ENCODE measurements around the gene THSD7B.

THSD7B gene

DNA sequence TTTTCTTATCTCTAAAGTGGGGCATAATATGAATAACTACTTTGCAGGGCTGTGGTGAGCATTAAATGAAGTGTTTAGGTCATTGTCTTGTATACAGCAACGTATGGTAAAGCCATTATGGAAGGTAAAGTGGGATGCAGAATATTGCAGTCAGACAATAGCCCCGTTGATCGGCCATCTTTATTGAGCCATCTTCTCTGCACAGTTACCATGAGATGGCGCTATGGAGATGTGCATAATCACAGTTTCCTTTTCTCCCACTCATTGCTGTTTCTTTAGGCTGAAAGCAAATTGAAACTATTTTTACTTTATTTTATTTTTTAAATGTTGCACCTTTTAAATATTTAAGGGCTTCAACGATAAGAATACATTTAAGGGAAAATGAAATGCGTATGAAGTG, 108.9 kb downstream of the THSD7B start:
- H3K36me3 ChIP-seq: no peaks in the 10 kb centered on the region
- H3K27ac ChIP-seq: no peak overlapping the region
- H3K4me2 ChIP-seq: no peak overlapping the region
- H4K20me1 ChIP-seq: no peaks in the 10 kb centered on the region
- no peaks in the 10 kb centered on the region for H3K9me3 ChIP-seq
- no peak overlapping the region for H3K9ac ChIP-seq
- H3K4me1 ChIP-seq: no peaks in the 10 kb centered on the region
- H3K27me3 ChIP-seq: no peaks in the 10 kb centered on the region
- no peak for TF ChIP-seq Cebpa-rat (IDR thresholded peaks at IDR 0.05)
- no peak overlapping the region for H3K4me3 ChIP-seq

DNA sequence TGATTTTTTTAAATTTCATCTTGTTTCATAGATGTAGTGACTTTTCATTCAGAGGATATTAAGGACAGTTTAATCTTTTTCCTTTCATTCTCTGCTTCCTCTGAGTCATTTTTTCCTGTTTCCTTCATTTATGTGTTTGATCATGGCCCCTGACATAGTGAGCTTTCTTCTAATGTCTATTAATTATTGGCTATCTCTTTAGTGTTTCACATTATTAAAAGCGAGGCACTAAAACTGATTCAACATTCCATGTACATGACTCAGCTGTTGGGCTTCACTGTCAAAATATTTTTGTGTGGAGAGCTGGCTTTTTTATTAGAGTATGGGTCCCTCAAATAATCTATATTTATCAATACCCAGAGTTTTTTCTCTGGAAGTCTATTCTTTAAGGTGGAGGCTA, 125.8 kb downstream of the THSD7B start:
- H3K4me1 ChIP-seq: no peaks in the 10 kb centered on the region
- H3K4me2 ChIP-seq: no peak overlapping the region
- no peak for TF ChIP-seq Cebpa-rat (IDR thresholded peaks at IDR 0.05)
- no peak overlapping the region for H3K9ac ChIP-seq
- H3K27ac ChIP-seq: no peak overlapping the region
- no peak overlapping the region for H3K4me3 ChIP-seq
- no peaks in the 10 kb centered on the region for H3K27me3 ChIP-seq
- no peaks in the 10 kb centered on the region for H3K36me3 ChIP-seq
- H3K9me3 ChIP-seq: no peaks in the 10 kb centered on the region
- H4K20me1 ChIP-seq: no peaks in the 10 kb centered on the region

DNA sequence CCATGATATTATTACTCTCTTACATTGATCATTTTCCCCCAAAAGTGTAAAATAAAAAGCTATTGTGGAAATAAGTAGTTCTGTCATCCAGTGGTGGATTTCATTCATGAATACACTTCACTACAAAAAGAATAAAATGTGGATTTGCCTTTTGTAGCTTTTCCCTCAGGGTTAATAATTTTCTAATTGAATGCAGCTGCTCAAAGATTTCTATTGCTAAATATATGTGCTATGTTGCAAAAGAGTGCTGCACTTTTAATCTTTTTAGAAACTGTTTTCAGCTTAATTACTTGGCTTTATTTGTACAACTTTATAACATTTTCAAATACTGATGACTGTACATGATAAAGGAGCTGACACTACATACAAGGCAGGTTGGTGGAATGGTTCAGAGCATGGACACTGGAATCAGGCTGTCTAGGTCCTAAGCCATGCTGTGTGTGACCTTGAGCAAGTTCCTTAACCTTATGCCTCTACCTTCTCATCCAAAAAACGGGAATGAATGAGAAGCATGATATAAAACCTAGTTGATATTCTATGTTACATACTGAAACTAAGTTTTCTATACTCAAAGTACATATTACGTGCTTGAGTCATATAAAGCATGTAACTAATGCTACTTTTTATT, 128.8 kb downstream of the THSD7B start:
- Histone ChIP-seq H3K27me3 (no peaks in the 10 kb centered on the region), H3K4me3 (no peak overlapping the region), H3K4me2 (no peak overlapping the region), H3K9me3 (peaks cover 10% of the 10 kb centered on the region; the same call in 1 of the 2 replicates), H3K36me3 (no peaks in the 10 kb centered on the region), H3K27ac (no peak overlapping the region), H3K9ac (no peak overlapping the region), H4K20me1 (no peaks in the 10 kb centered on the region), H3K4me1 (no peaks in the 10 kb centered on the region)
- TF ChIP-seq Cebpa-rat (IDR thresholded peaks at IDR 0.05): no peak

DNA sequence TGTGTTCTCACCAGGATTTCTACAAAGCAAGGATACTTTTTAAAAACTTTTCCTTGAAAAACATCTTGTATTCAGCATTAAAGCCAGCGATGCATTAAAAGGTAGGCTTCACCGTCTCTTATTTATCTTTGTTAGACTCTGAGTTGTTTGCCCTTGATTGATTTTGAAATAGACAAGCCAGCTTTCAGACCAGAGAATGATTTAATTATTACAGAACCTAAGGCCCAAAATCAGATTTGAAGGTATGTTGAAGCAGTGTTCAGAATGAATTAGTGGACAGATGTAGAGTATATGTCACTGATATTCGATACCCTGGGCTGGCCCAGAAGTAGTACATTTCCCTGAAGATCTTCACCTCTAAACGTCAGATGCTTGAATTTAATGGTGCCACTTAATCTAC, 136.4 kb downstream of the THSD7B start:
- H3K27ac ChIP-seq: no peak overlapping the region
- no peak for TF ChIP-seq Cebpa-rat (IDR thresholded peaks at IDR 0.05)
- H3K9me3 ChIP-seq: peaks cover 10% of the 10 kb centered on the region; the same call in 1 of the 2 replicates
- H3K27me3 ChIP-seq: no peaks in the 10 kb centered on the region
- no peaks in the 10 kb centered on the region for H3K4me1 ChIP-seq
- H3K9ac ChIP-seq: no peak overlapping the region
- no peak overlapping the region for H3K4me2 ChIP-seq
- H3K4me3 ChIP-seq: no peak overlapping the region
- H4K20me1 ChIP-seq: no peaks in the 10 kb centered on the region
- H3K36me3 ChIP-seq: no peaks in the 10 kb centered on the region

GRCh38 chr2:136905779-136906178, 140.4 kb downstream of the THSD7B start:
- Histone ChIP-seq H3K4me2 (no peak overlapping the region), H3K9ac (no peak overlapping the region), H3K36me3 (no peaks in the 10 kb centered on the region), H4K20me1 (no peaks in the 10 kb centered on the region), H3K27me3 (no peaks in the 10 kb centered on the region), H3K4me3 (no peak overlapping the region), H3K27ac (no peak overlapping the region), H3K9me3 (no peaks in the 10 kb centered on the region), H3K4me1 (no peaks in the 10 kb centered on the region)
- no peak for TF ChIP-seq Cebpa-rat (IDR thresholded peaks at IDR 0.05)

DNA sequence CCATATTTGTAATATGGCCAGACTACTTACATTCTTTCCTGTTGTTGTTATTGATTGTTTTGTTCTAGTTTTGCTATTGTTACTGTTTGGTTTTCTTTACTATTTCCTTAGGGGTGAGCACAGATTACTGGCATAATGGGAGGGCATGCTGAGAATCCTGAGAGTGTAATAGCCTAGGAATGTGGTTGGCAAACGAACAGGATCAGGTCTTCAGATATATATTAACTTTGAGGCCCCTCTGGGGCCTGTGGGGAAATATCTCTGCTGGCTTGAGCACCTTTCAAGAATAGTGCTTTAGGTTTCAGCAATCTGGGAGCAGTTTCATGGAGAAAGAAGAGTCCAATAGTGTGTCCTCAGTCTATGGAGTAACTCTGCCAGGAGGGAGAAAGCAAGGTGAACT, 144.4 kb downstream of the THSD7B start:
- Histone ChIP-seq H3K4me3 (no peak overlapping the region), H3K9me3 (peaks cover 8% of the 10 kb centered on the region), H3K4me1 (no peaks in the 10 kb centered on the region), H3K27ac (no peak overlapping the region), H3K36me3 (no peaks in the 10 kb centered on the region), H3K4me2 (no peak overlapping the region), H3K27me3 (no peaks in the 10 kb centered on the region), H4K20me1 (no peaks in the 10 kb centered on the region), H3K9ac (no peak overlapping the region)
- no peak for TF ChIP-seq Cebpa-rat (IDR thresholded peaks at IDR 0.05)

- H3K27me3 ChIP-seq: no peaks in the 10 kb centered on the region
Observed at GRCh38 chr2:136916131-136916530, 150.8 kb downstream of the THSD7B start.

GRCh38 chr2:136917411-136917881, 152.1 kb downstream of the THSD7B start:
- Histone ChIP-seq H3K9me3 (peaks cover 24% of the 10 kb centered on the region), H3K4me3 (no peak overlapping the region)
- no peak for TF ChIP-seq Cebpa-rat (IDR thresholded peaks at IDR 0.05)

More at GRCh38 chr2:136916131-136916530, 150.8 kb downstream of the THSD7B start:
- H3K9me3 ChIP-seq: peaks cover 24% of the 10 kb centered on the region
- no peak for TF ChIP-seq Cebpa-rat (IDR thresholded peaks at IDR 0.05)
- H4K20me1 ChIP-seq: no peaks in the 10 kb centered on the region
- H3K36me3 ChIP-seq: no peaks in the 10 kb centered on the region
- no peak overlapping the region for H3K27ac ChIP-seq
- no peak overlapping the region for H3K9ac ChIP-seq
- no peak overlapping the region for H3K4me2 ChIP-seq
- H3K4me3 ChIP-seq: no peak overlapping the region
- no peaks in the 10 kb centered on the region for H3K4me1 ChIP-seq

GRCh38 chr2:136919682-136920081, 154.3 kb downstream of the THSD7B start:
- no peaks in the 10 kb centered on the region for H3K27me3 ChIP-seq
- no peaks in the 10 kb centered on the region for H4K20me1 ChIP-seq
- no peak overlapping the region for H3K4me2 ChIP-seq
- H3K27ac ChIP-seq: no peak overlapping the region
- peaks cover 16% of the 10 kb centered on the region for H3K9me3 ChIP-seq
- H3K4me1 ChIP-seq: no peaks in the 10 kb centered on the region
- H3K9ac ChIP-seq: no peak overlapping the region
- H3K36me3 ChIP-seq: no peaks in the 10 kb centered on the region
- no peak overlapping the region for H3K4me3 ChIP-seq
- no peak for TF ChIP-seq Cebpa-rat (IDR thresholded peaks at IDR 0.05)

More at GRCh38 chr2:136917411-136917881, 152.1 kb downstream of the THSD7B start:
- Histone ChIP-seq H3K27me3 (no peaks in the 10 kb centered on the region), H3K4me2 (no peak overlapping the region), H3K9ac (no peak overlapping the region), H3K4me1 (no peaks in the 10 kb centered on the region), H4K20me1 (no peaks in the 10 kb centered on the region), H3K36me3 (no peaks in the 10 kb centered on the region), H3K27ac (no peak overlapping the region)

DNA sequence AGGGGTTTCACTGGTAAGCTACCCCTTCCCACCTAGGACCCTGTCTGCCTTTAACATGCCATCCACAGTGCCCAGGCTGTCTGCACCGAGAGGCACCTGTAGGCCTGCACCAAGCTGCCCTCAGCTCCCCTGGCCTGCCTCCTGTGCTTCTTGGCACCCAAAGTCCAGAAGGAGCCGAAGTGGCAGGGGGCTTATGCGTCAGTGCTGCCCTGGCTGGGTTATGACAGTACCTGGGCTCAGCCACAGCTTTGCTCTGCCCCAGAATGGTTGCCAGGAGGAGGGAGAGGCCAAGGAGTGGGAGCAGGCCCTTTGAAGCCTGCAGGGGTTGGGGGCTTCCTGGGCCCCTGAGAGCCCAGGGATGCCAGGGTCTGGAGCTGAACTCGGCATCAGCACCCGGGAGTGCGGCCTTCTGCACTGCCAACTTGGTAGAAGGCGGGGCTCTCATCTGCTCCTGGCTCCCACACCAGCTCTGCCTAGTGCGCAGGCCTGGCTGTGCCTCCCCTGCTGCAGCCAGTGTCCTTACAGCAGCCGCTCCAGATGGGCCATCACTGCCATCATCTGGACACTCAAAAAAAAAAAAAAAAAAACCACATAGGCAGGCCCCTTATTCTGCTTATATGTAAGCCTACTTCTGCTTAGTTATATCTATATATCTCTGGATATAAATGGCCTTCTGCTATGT, 155.4 kb downstream of the THSD7B start:
- TF ChIP-seq Cebpa-rat (IDR thresholded peaks at IDR 0.05): no peak
- H3K27me3 ChIP-seq: no peaks in the 10 kb centered on the region
- H3K36me3 ChIP-seq: no peaks in the 10 kb centered on the region
- no peak overlapping the region for H3K27ac ChIP-seq
- no peak overlapping the region for H3K4me2 ChIP-seq
- no peaks in the 10 kb centered on the region for H4K20me1 ChIP-seq
- H3K4me3 ChIP-seq: no peak overlapping the region
- H3K9ac ChIP-seq: no peak overlapping the region
- no peaks in the 10 kb centered on the region for H3K4me1 ChIP-seq
- peaks cover 16% of the 10 kb centered on the region for H3K9me3 ChIP-seq
